ENCODE measurements around the gene SPPL2A.

SPPL2A gene

GRCh38 chr15:50753463-50753862, 12.0 kb downstream of the SPPL2A start:
- Histone ChIP-seq H3K9me2 (replicated peaks; ENCODE audit: low read depth, low read length) (no peaks in the 10 kb centered on the region), H3K4me2 (ENCODE audit: low read depth, low read length, poor library complexity, severe bottlenecking) (no peak overlapping the region), H3K4me3 (ENCODE audit: low read length, poor library complexity, severe bottlenecking) (no peak overlapping the region), H3K4me1 (ENCODE audit: insufficient read depth, low read length, poor library complexity, severe bottlenecking) (peaks cover 11% of the 10 kb centered on the region), H3K9me3 (ENCODE audit: insufficient read depth, low read depth, low read length) (no peaks in the 10 kb centered on the region), H3K36me3 (ENCODE audit: insufficient read depth, low read length) (peaks cover 12% of the 10 kb centered on the region; the same call in 1 of the 2 replicates), H3K27me3 (ENCODE audit: insufficient read depth, low read length, poor library complexity, severe bottlenecking) (no peaks in the 10 kb centered on the region), H4K20me1 (ENCODE audit: insufficient read depth, low read length, poor library complexity, severe bottlenecking) (peaks cover 5% of the 10 kb centered on the region), H3K9ac (ENCODE audit: low read depth, low read length, poor library complexity, severe bottlenecking) (no peak overlapping the region), H3F3A (ENCODE audit: low read depth) (no peaks in the 10 kb centered on the region), H3K79me2 (ENCODE audit: insufficient read depth, low read length) (peaks cover 60% of the 10 kb centered on the region), H2AFZ (ENCODE audit: low read length) (no peak overlapping the region)
- TF ChIP-seq CTCF (conservative IDR thresholded peaks at IDR 0.05; ENCODE audit: low read length) (no peak), EZH2phosphoT487 (IDR thresholded peaks at IDR 0.05; ENCODE audit: borderline replicate concordance) (no peak)

- Histone ChIP-seq H2AFZ (ENCODE audit: low read length) (no peak overlapping the region), H4K20me1 (ENCODE audit: insufficient read depth, low read length, poor library complexity, severe bottlenecking) (peaks cover 1% of the 10 kb centered on the region), H3K9me2 (replicated peaks; ENCODE audit: low read depth, low read length) (no peaks in the 10 kb centered on the region), H3K4me2 (ENCODE audit: low read depth, low read length, poor library complexity, severe bottlenecking) (no peak overlapping the region), H3K27me3 (ENCODE audit: insufficient read depth, low read length, poor library complexity, severe bottlenecking) (no peaks in the 10 kb centered on the region), H3K79me2 (ENCODE audit: insufficient read depth, low read length) (peaks cover 48% of the 10 kb centered on the region), H3K36me3 (ENCODE audit: insufficient read depth, low read length) (peaks cover 27% of the 10 kb centered on the region; the same call in 1 of the 2 replicates), H3F3A (ENCODE audit: low read depth) (no peaks in the 10 kb centered on the region), H3K9me3 (ENCODE audit: insufficient read depth, low read depth, low read length) (no peaks in the 10 kb centered on the region), H3K4me1 (ENCODE audit: insufficient read depth, low read length, poor library complexity, severe bottlenecking) (peaks cover 6% of the 10 kb centered on the region), H3K9ac (ENCODE audit: low read depth, low read length, poor library complexity, severe bottlenecking) (no peak overlapping the region), H3K4me3 (ENCODE audit: low read length, poor library complexity, severe bottlenecking) (no peak overlapping the region)
- no peak for TF ChIP-seq CTCF (conservative IDR thresholded peaks at IDR 0.05; ENCODE audit: low read length)
- TF ChIP-seq EZH2phosphoT487 (IDR thresholded peaks at IDR 0.05; ENCODE audit: borderline replicate concordance): no peak
Observed at GRCh38 chr15:50751394-50751793, 14.1 kb downstream of the SPPL2A start.

- no peak overlapping the region for H3K4me2 ChIP-seq (ENCODE audit: low read depth, low read length, poor library complexity, severe bottlenecking)
- no peaks in the 10 kb centered on the region for H3K9me3 ChIP-seq (ENCODE audit: insufficient read depth, low read depth, low read length)
- peaks cover 30% of the 10 kb centered on the region; the same call in 1 of the 2 replicates for H3K36me3 ChIP-seq (ENCODE audit: insufficient read depth, low read length)
- H4K20me1 ChIP-seq (ENCODE audit: insufficient read depth, low read length, poor library complexity, severe bottlenecking): no peaks in the 10 kb centered on the region
- H2AFZ ChIP-seq (ENCODE audit: low read length): no peak overlapping the region
- no peak for TF ChIP-seq CTCF (conservative IDR thresholded peaks at IDR 0.05; ENCODE audit: low read length)
- no peak for TF ChIP-seq EZH2phosphoT487 (IDR thresholded peaks at IDR 0.05; ENCODE audit: borderline replicate concordance)
- H3K27me3 ChIP-seq (ENCODE audit: insufficient read depth, low read length, poor library complexity, severe bottlenecking): no peaks in the 10 kb centered on the region
- no peaks in the 10 kb centered on the region for H3K9me2 ChIP-seq (replicated peaks; ENCODE audit: low read depth, low read length)
- peaks cover 6% of the 10 kb centered on the region for H3K4me1 ChIP-seq (ENCODE audit: insufficient read depth, low read length, poor library complexity, severe bottlenecking)
- H3K4me3 ChIP-seq (ENCODE audit: low read length, poor library complexity, severe bottlenecking): no peak overlapping the region
- no peak overlapping the region for H3K9ac ChIP-seq (ENCODE audit: low read depth, low read length, poor library complexity, severe bottlenecking)
- H3K79me2 ChIP-seq (ENCODE audit: insufficient read depth, low read length): peaks cover 39% of the 10 kb centered on the region
- no peaks in the 10 kb centered on the region for H3F3A ChIP-seq (ENCODE audit: low read depth)
Observed at GRCh38 chr15:50750227-50750705, 15.2 kb downstream of the SPPL2A start.
